AG04450 (cell line): Measurements from ENCODE around the gene MEF2C. TPM values are rescaled to one million over a fixed set of nuclear protein-coding genes. Genes with fewer than 3 reads are reported as not detected.

Experiments used
- CTCF ChIA-PET: fragments of 300-600, 350-600 bp; formaldehyde crosslinking; extraction: SDS; loops from one replicate; lab custom pipeline; 2022; ENCODE audit warnings: antibody characterized with exemption, inconsistent platforms; lab: Charles Lee
- POLR2A ChIA-PET: fragments of 350-600 bp; formaldehyde crosslinking; extraction: SDS; loops from one replicate; lab custom pipeline; 2021; ENCODE audit warnings: antibody characterized with exemption, inconsistent platforms; lab: Yijun Ruan, JAX
- DNase-seq: peaks from one replicate; pipeline ENCODE4 v3.0.0-alpha.2; 2011; ENCODE audit warnings: low read depth, low spot score
- H3K27ac ChIP-seq: one replicate; pipeline ENCODE4 v1.5.1; 2012; ENCODE audit warnings: low read depth, low read length, control low read depth
- H3K27me3 ChIP-seq: one replicate; pipeline ENCODE4 v1.6.0; 2012; ENCODE audit warnings: low read length; ENCODE audit not compliant: control insufficient read depth, insufficient read depth
- H3K4me3 ChIP-seq: 2 replicates; pipeline ENCODE4 v1.5.1; 2011; ENCODE audit warnings: mild to moderate bottlenecking, low read depth, low read length, control low read depth
- H3K9me3 ChIP-seq: 2 replicates; pipeline ENCODE4 v1.5.1; 2012; ENCODE audit warnings: low read length; ENCODE audit not compliant: control insufficient read depth, insufficient read depth
- polyA plus RNA-seq: library from polyadenylated mRNA; depleted of rRNA; stranded (reverse); fragments of >200 nt; gene quantifications from 2 replicates; pipeline ENCODE4 v1.2.3, GENCODE V29; 2011
- TF ChIP-seq, protein P1 (sequence below): IDR thresholded peaks from 2 replicates; pipeline ENCODE4 v1.5.1; 2011; ENCODE audit warnings: low read depth, low read length, control low read depth, inconsistent platforms

MEF2C gene
- polyA plus RNA-seq, 1 experiment, result 3.9 TPM

DNA sequence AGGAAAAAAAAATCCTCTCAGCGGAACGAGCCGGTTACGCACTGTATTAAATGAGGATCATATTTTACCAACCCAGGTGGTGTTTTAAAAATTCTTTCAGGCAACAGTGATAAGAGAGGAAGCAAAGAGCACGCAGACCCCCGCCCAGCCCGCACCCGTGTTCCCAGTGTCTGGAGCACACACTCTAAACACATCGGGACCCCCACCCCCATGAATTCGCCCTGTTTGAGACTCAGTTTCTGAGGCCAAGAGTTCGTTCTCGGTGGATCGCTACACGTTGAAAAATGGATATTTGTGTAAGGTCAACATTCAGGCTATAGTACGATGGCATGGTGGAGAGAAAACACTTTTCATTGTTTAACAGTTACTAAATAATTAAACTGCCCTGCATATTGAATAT lies 196.3 kb downstream of the MEF2C start:
- CTCF ChIA-PET, result interaction anchor here (0.9 kb wide), 1 partner anchor 905 kb away, joined by 3 read pairs; no protein-coding TSS in a partner anchor
- DNase-seq, result no peak
- peaks cover 4% of the 10 kb centered on the region; the same call in 1 of the 2 replicates for H3K9me3 ChIP-seq

DNA sequence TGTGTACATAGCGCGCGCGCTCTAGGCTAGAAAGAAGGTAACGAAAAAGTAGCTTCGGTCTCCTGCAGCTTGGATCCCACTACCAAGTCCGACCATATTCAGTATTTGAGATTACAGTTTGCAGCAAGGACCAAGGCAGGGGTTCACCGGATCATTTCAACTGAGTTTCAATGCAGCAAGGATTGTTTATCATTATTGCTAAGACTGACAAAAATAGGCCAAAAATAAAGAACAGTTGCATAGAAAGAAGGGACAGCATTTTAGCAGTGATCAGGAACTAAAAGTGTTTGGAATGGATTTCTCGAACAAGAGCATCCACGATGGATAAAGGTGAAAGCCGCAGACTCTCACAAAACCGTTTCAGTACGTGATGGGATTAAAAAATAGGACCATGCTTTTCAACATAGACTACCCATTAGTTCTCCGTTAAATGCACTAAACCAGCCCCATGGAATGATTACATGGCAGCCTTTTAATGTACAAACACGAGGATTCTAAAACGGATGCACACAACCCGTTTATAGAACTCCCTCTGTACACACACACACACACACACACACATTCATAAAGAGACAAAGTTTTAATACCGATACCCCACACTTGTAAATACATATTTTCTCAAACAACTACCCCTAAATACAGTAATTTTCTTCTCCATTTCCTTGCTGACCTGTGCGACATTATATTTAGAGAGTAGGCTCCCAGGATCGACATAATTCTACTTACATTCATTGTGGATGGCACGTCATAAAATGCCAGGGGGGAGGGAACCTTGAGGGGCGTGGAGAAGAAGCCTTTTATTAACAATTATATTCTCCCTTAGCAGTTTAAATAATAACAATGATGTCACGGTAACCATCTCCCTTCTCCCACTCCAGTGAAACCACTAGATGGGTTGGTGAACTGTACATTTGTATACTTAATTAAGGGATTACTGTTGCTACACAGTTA lies 197.1 kb downstream of the MEF2C start:
- CTCF ChIA-PET, result no interaction called here
- Histone ChIP-seq H3K27ac (no peak overlapping the region), H3K4me3 (no peak overlapping the region), H3K27me3 (peaks cover 97% of the 10 kb centered on the region), H3K9me3 (peaks cover 4% of the 10 kb centered on the region; the same call in 1 of the 2 replicates)
- no peak for DNase-seq
- POLR2A ChIA-PET, result no interaction called here
- TF ChIP-seq, protein P1, sequence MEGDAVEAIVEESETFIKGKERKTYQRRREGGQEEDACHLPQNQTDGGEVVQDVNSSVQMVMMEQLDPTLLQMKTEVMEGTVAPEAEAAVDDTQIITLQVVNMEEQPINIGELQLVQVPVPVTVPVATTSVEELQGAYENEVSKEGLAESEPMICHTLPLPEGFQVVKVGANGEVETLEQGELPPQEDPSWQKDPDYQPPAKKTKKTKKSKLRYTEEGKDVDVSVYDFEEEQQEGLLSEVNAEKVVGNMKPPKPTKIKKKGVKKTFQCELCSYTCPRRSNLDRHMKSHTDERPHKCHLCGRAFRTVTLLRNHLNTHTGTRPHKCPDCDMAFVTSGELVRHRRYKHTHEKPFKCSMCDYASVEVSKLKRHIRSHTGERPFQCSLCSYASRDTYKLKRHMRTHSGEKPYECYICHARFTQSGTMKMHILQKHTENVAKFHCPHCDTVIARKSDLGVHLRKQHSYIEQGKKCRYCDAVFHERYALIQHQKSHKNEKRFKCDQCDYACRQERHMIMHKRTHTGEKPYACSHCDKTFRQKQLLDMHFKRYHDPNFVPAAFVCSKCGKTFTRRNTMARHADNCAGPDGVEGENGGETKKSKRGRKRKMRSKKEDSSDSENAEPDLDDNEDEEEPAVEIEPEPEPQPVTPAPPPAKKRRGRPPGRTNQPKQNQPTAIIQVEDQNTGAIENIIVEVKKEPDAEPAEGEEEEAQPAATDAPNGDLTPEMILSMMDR, result no peak

More for the DNA sequence above, 196.3 kb downstream of the MEF2C start:
- Histone ChIP-seq H3K4me3 (no peak overlapping the region), H3K27ac (no peak overlapping the region), H3K27me3 (peaks cover 99% of the 10 kb centered on the region)
- POLR2A ChIA-PET, result no interaction called here
- TF ChIP-seq, protein P1, result no peak

DNA sequence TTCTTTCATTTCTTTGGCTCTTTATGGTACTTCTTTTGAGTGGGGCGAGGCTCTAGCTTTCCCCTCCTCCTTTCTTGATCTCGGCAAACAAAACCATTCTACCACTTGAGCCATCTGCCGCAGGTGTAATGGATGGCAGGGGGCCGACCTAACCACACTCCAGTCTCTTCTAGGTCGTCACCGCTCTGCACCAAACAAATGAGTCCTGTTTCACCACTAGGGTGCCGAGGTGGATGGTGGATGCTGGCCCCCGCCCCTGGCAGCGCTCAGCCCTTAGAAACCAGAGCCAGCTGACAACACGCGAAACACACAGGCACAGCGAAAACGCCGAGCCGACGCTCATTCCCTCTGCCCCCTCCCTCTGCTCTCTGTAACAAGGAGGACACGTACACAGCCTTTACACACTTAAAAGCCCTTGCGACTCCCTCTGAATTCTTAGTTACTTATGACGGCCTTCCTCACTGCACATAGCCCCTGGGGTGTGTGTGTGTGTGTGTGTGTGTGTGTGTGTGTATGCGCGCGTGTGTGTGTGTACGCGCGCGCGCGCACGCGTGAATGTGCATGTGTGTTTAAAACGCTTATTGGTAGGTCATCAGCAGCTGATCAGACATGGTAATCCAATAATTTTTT lies 199.4 kb downstream of the MEF2C start:
- TF ChIP-seq, protein P1, result no peak
- CTCF ChIA-PET, result interaction anchor here (1.7 to 4.1 kb wide), 2 partner anchors 8 to 902 kb away, joined by 8 to 45 read pairs; no protein-coding TSS in a partner anchor
- no peak for DNase-seq
- H3K27me3 ChIP-seq, result peaks cover 97% of the 10 kb centered on the region
- H3K9me3 ChIP-seq, result peaks cover 4% of the 10 kb centered on the region; the same call in 1 of the 2 replicates
- H3K4me3 ChIP-seq, result no peak overlapping the region
- no peak overlapping the region for H3K27ac ChIP-seq
- POLR2A ChIA-PET, result no interaction called here

DNA sequence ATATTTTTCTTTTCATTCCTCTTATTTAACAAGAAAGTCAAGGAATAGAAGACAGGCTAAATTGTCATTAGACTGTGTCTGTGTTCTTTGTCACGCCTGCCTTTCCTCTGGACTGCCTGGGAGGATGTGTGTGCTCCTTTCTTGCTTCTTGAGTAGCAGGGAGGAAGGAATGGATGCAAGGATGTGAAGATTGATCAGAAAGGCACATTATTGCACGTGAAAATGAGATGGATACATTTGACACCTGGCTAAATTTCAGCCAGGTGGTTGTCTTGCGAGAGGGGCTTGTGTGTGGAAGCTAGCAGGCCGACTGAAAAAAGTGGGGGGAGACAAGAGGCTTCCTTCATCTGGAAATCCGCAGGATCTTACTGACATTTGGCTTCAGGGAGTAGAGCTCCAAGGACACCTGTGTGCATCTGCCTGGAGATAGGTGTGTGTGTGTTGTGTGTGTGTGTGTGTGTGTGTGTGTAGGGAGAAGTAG lies 200.1 kb downstream of the MEF2C start:
- Histone ChIP-seq H3K4me3 (no peak overlapping the region), H3K27me3 (peaks cover 95% of the 10 kb centered on the region), H3K9me3 (peaks cover 4% of the 10 kb centered on the region; the same call in 1 of the 2 replicates), H3K27ac (no peak overlapping the region)
- ChIA-PET CTCF (interaction anchor here (0.6 to 4.1 kb wide), 6 partner anchors 8 to 905 kb away, joined by 3 to 45 read pairs (median 6); no protein-coding TSS in a partner anchor), POLR2A (no interaction called here)
- TF ChIP-seq, protein P1, result no peak
- no peak for DNase-seq
